HUES6 (cell line): Measurements from ENCODE around the gene DOCK9.

ENCODE experiments used
- H3K27ac ChIP-seq: 2 replicates; pipeline ENCODE4 v1.7.0; 2013; ENCODE audit warnings: low read depth, mild to moderate bottlenecking, low read length, inconsistent platforms
- H3K27me3 ChIP-seq: 2 replicates; pipeline ENCODE4 v1.6.1; 2013; ENCODE audit warnings: low read length; ENCODE audit not compliant: control insufficient read depth, insufficient read depth
- H3K36me3 ChIP-seq: 2 replicates; pipeline ENCODE4 v1.6.1; 2013; ENCODE audit warnings: low read length; ENCODE audit not compliant: control insufficient read depth, insufficient read depth
- H3K4me1 ChIP-seq: 2 replicates; pipeline ENCODE4 v1.6.1; 2013; ENCODE audit warnings: low read length; ENCODE audit not compliant: control insufficient read depth, insufficient read depth
- H3K4me3 ChIP-seq: 2 replicates; pipeline ENCODE4 v1.5.1; 2013; ENCODE audit warnings: low read depth, low read length
- H3K9ac ChIP-seq: one replicate; pipeline ENCODE4 v1.6.1; 2013; ENCODE audit warnings: mild to moderate bottlenecking, low read length
- H3K9me3 ChIP-seq: 2 replicates; pipeline ENCODE4 v1.6.1; 2013; ENCODE audit warnings: low read depth, low read length; ENCODE audit not compliant: control insufficient read depth, insufficient read depth

Gene DOCK9

DNA sequence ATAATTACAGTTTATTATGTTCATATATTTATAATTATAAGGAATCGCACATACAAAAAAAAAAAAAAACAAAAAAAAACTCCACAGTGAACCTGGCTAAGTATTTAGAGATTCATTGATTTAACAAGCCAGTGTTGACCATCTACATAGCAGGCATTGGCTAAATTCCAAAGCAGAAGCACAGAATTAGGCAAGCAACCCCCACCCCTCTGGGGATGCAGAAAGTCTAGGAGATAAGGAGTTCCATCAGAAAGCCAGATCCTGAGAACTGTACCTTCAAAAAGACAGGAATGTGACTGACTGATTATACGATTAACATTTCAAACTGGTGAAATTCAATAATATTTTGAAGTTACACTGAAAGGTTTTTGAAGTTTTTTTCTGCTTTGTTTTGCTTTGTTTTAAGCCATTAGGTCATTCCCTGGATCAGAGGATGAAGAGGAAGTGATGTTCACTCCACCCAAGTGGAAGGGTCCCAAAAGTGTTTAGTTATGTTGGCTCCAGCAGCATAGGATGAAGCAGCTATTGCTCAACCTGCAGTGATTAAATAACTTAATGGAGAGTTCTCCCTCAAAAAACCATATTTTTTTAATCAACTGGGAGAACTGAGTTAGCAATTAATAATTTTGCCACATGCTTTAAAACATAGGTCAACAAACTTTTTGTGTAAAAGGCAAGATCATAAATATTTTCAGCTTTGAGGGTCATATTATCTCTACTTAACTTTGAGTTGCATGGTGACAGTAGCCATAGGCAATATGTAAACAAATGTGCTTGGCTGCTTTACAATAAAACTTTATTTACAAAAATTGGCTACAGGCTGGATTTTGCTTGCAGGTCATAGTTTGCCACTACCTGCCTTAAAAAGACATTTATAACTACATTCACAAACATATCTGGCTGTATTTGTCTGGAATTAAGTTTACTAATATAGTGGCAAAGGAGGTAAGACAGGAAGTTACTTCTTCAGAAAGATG is 49.6 kb downstream of the DOCK9 start:
- Histone ChIP-seq H3K36me3 (no peaks in the 10 kb centered on the region), H3K4me3 (no peak overlapping the region), H3K27ac (no peak overlapping the region), H3K9ac (no peak overlapping the region), H3K9me3 (peaks cover under 1% of the 10 kb centered on the region; the same call in 1 of the 2 replicates), H3K27me3 (no peaks in the 10 kb centered on the region), H3K4me1 (peaks cover 14% of the 10 kb centered on the region)

- no peak overlapping the region for H3K4me3 ChIP-seq
- no peak overlapping the region for H3K9ac ChIP-seq
- H3K9me3 ChIP-seq, result no peaks in the 10 kb centered on the region
- no peak overlapping the region for H3K27ac ChIP-seq
- peaks cover 18% of the 10 kb centered on the region for H3K4me1 ChIP-seq
- no peaks in the 10 kb centered on the region for H3K36me3 ChIP-seq
- H3K27me3 ChIP-seq, result no peaks in the 10 kb centered on the region
Observed at GRCh38 chr13:98925949-98926348, 51.9 kb downstream of the DOCK9 start.

GRCh38 chr13:98923641-98924397 is 54.0 kb downstream of the DOCK9 start:
- no peaks in the 10 kb centered on the region for H3K36me3 ChIP-seq
- no peak overlapping the region for H3K4me3 ChIP-seq
- peaks cover 14% of the 10 kb centered on the region for H3K4me1 ChIP-seq
- no peak overlapping the region for H3K27ac ChIP-seq
- H3K27me3 ChIP-seq, result no peaks in the 10 kb centered on the region
- H3K9me3 ChIP-seq, result no peaks in the 10 kb centered on the region
- no peak overlapping the region for H3K9ac ChIP-seq

DNA sequence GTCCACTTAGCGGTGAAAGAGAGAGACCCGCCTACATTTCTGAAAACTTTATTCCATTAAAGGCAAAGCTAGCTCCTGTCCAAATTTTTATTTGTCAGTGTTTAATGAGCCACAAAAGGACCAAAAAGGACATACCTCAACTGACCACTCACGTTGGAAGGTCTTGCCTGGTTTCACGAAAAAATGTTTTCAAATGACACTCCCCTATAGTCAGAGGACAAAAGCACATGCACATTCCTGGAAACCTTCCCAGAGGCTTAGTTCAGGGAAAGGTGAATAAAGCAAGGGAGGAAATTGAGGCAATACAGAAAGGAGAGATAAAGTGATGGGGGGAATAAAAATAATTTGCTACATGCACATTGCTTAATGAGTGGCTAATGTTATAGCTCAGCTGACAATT is 55.6 kb downstream of the DOCK9 start:
- Histone ChIP-seq H3K9me3 (no peaks in the 10 kb centered on the region), H3K9ac (no peak overlapping the region), H3K4me3 (no peak overlapping the region), H3K4me1 (peaks cover 9% of the 10 kb centered on the region), H3K36me3 (no peaks in the 10 kb centered on the region), H3K27ac (no peak overlapping the region), H3K27me3 (no peaks in the 10 kb centered on the region)

DNA sequence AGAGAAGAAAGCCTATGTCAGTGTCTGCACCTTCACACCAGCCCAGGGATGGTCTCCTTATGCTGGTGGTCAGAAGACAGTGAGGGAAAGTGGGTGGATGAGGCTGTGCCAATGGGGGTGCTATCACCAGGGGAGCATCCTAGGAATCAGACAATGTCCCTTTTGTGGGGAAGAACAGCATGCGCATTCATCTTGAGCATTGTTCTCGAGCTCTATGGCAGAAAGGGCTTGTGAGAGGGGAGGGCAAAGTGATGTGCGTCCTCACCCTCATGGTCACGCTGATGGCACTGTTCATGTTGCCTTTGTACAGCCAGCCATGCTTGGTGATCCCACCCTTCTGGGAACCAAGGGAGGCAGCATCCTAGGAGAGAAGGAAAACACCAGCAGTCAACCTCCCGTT is 56.1 kb downstream of the DOCK9 start:
- Histone ChIP-seq H3K9me3 (no peaks in the 10 kb centered on the region), H3K9ac (no peak overlapping the region), H3K4me3 (no peak overlapping the region), H3K27ac (no peak overlapping the region), H3K4me1 (peaks cover 9% of the 10 kb centered on the region), H3K27me3 (no peaks in the 10 kb centered on the region), H3K36me3 (no peaks in the 10 kb centered on the region)

- Histone ChIP-seq H3K9me3 (no peaks in the 10 kb centered on the region), H3K36me3 (no peaks in the 10 kb centered on the region), H3K27me3 (no peaks in the 10 kb centered on the region), H3K27ac (no peak overlapping the region), H3K4me1 (peaks cover 4% of the 10 kb centered on the region; the same call in 1 of the 2 replicates), H3K4me3 (no peak overlapping the region), H3K9ac (no peak overlapping the region)
Observed at GRCh38 chr13:98921015-98921580, 56.8 kb downstream of the DOCK9 start.

DNA sequence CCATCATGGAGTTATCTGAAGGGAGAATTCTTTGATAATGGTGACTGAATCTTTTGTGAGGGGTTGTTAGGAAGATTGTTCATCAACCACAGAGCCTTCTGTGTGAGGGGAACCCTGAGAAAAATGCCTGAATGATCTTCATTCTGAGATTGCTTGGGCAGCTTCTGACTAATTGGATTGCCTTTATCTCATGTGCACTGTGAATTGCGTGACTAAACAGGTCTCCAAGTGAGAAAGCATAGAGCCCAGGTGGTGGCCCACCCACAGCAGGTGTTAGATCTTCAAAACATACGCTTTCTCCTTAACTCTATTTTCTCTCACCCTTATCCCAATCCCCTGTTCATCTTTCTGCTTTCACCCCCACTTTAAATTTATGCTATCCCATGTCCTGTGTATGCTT is 58.3 kb downstream of the DOCK9 start:
- no peak overlapping the region for H3K27ac ChIP-seq
- H3K9ac ChIP-seq, result no peak overlapping the region

DNA sequence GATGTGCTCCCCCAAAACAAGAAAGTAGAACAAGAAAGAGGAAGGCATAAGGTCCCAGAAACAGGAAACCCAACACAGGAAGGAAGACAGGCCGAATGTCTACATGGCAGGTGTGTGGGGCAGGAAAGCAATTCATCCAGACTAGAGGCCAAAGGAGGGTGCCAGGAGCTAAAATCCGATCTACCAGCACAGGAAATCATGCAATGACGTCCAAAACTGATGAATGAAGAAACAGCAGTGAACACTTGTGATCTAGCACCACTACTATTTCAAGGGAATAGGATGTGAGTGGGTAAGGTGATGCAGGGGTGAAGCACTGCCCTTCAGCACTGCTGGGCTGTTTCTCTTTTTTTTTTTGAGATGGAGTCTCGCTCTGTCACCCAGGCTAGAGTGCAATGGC is 59.1 kb downstream of the DOCK9 start:
- no peaks in the 10 kb centered on the region for H3K27me3 ChIP-seq
- no peaks in the 10 kb centered on the region for H3K9me3 ChIP-seq

More for the DNA sequence above, 58.3 kb downstream of the DOCK9 start:
- Histone ChIP-seq H3K4me3 (no peak overlapping the region), H3K27me3 (no peaks in the 10 kb centered on the region), H3K9me3 (no peaks in the 10 kb centered on the region), H3K36me3 (no peaks in the 10 kb centered on the region), H3K4me1 (peaks cover 4% of the 10 kb centered on the region; the same call in 1 of the 2 replicates)

DNA sequence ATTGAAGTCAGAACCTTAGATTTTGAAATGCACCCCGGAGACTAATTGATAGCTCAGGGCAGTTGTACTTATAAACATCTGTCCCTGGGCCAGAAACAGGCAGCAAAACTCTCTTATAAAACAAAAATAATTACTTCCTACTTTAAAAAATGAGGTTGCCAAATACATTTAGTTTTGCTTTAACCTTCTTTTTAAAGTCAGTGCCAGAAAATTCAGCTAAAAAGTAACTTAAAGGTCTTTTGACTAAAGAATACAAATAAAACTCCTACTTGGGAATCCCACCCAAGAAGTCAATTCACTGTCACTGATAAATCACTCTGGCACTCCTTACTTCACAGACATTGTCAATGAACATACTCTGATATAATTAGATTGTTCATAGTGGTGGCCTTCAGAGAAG is 60.7 kb downstream of the DOCK9 start:
- Histone ChIP-seq H3K4me1 (peaks cover 4% of the 10 kb centered on the region; the same call in 1 of the 2 replicates), H3K27me3 (no peaks in the 10 kb centered on the region), H3K36me3 (no peaks in the 10 kb centered on the region), H3K4me3 (no peak overlapping the region), H3K9me3 (no peaks in the 10 kb centered on the region), H3K27ac (no peak overlapping the region), H3K9ac (no peak overlapping the region)

More for the DNA sequence above, 59.1 kb downstream of the DOCK9 start:
- H3K4me3 ChIP-seq, result no peak overlapping the region
- no peak overlapping the region for H3K9ac ChIP-seq
- H3K27ac ChIP-seq, result no peak overlapping the region
- no peaks in the 10 kb centered on the region for H3K36me3 ChIP-seq
- peaks cover 4% of the 10 kb centered on the region; the same call in 1 of the 2 replicates for H3K4me1 ChIP-seq

GRCh38 chr13:98916403-98916802 is 61.5 kb downstream of the DOCK9 start:
- Histone ChIP-seq H3K36me3 (no peaks in the 10 kb centered on the region), H3K9ac (no peak overlapping the region), H3K4me1 (no peaks in the 10 kb centered on the region), H3K9me3 (no peaks in the 10 kb centered on the region), H3K4me3 (no peak overlapping the region), H3K27me3 (no peaks in the 10 kb centered on the region), H3K27ac (no peak overlapping the region)
